NCI-H2196 (cell line): ENCODE measurements around the gene SPSB4.
A peak's percentile ranks its signal among the peaks of the same experiment; 100 is the strongest.
"Not testable (repeated sequence)": the region's sequence is repeated elsewhere in the genome, so short reads cannot be mapped to it uniquely, and the experiment has no call there.

Experiments used
- DNase-seq: peaks from one replicate; lab custom pipeline; 2025; ENCODE audit not compliant: unreplicated experiment; lab: John Stamatoyannopoulos, UW

The SPSB4 gene

DNA sequence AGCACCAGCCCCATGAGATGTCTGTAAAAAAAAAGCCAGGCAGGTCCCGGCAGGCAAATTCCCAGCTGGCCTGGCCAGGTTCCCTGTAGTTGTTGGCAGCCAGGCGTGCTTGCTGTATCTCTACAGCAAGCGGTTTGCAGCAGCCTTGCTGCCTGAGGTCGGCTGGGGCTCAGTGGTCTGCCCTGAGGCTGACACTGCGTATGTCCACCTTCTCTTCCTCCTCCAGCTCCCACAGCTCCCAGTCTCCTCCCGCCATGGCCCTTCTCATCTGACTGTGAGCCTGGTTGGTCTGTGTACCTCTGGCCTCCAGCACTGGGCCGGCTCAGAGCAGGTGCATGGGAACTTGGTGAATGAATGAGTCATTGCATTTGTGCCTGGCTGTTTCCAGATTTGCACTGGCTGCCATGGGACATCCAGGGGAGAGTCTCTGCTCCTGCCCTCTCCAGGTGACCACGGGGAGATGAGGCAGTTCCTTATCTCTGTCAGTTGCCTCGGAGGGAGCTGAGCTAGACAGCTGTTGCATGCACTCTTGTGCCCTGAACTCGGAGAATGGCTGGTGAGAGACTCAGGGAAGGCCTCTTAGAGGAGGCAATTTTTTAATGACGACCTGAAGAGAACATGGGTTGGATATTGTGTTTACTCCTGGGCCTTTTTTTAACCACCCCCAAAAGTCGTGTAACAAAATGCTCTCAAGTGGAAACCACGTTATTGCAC, 43.0 kb downstream of the SPSB4 start:
- DNase-seq: peak; percentile 43

DNA sequence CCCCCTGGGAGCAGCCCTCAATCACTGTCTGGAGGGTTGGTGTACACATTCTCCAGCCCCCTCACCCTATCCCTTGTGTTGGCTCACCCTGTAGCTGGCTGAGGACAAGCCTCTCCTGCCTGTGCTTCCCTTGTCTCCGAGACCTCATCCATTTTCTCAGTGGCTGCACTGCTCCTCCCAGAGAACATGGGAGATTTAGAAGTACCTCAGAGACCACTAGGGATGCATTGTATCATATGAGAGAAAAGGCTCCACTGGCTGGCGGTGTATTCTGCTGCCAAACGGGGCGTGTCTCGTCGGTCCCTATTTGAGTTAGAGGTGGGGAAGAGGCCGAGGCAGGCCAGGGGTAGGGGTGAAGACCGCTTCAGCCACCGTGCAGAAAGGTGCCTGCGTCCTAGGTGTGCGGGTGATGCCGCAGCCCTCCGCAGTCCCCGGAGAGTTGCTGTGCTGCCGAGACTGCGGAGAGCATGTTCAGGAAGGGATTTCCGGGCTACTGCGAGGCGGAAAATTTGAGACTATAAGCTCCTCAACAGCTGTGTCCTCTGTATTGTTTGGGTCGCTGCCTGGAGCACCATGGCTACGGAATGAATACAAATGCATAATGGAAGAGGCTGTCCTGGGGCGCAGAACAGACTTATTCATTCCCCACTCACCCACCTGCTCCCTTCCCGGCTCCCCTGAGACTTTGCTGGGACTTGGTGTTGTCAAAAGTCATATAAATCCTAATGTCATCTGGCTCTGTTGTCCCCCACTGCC, 43.8 kb downstream of the SPSB4 start:
- DNase-seq: no peak

DNA sequence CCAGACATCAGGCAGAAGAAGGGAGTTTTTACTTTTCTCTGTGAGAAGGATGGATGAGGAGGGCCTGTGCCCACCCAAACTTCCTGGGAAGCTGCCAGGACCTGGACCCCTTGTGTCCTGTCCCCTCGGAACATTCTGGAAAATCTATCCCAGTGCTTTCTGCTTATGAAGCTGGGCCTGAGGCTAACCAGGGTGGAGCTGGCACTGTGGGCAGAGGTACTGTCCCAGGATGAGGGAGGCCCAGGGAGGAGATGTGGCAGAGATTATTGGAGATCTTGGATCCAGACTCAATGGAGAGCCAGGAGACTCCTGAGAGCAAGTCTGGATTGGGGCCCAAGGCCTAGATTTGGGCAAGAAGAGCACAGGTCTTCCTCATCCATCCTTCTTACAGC, 44.4 kb downstream of the SPSB4 start:
- DNase-seq: no peak

DNA sequence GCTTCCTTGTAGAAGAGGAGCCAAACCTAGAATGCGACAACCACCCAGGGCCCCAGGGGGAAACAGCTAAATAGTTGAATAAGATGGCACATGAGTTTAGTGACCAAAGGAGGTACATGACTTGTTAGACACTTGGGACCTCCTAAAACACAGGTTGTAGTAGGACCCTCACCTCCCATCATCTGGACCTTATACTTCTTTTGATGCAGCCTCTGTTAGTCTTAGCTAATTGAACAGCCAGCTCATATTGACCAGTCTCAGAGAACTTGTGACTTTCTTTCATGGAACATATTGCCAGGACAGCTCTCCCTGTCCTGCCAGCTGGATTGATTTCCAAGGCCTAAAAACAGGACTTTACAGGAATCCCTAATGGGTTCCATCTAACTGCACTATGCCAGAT, 45.0 kb downstream of the SPSB4 start:
- DNase-seq: no peak

DNA sequence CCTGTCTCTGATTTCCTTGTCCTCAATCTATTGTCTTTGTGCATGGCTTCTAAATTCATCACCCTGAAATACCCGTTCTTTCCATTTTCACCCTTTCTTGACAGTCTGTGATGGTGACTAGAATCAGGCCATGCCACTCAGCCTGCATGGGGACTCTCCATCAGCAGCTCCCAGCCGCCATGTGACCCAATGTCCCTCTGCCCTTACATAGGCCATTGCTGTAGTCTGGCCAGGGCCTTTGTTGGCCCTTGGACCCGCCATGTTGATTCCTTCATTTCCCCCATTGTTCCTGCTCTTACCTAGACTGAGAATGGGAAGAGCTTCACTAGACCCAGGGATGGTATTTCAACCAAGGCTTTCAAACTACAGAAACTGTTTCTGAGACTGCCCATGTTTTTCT, 45.8 kb downstream of the SPSB4 start:
- DNase-seq: no peak

DNA sequence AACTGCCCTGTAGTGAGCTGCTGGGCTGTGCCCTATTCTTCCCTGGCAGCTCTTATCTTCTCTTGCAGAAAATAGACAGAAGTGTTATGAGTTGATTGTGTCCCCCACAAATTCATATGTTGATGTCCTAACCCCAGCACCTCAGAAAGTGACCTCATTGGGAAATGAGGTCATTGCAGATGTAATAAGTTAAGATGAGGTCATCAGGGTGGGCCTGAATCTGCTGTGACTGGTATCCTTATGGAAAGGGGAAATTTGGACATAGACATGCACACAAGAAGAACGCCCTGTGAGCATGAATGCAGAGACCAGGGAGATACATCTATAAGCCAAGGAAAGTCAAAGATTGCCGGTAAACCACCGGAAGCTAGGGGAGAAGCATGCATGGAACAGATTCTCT, 49.0 kb downstream of the SPSB4 start:
- no peak for DNase-seq

DNA sequence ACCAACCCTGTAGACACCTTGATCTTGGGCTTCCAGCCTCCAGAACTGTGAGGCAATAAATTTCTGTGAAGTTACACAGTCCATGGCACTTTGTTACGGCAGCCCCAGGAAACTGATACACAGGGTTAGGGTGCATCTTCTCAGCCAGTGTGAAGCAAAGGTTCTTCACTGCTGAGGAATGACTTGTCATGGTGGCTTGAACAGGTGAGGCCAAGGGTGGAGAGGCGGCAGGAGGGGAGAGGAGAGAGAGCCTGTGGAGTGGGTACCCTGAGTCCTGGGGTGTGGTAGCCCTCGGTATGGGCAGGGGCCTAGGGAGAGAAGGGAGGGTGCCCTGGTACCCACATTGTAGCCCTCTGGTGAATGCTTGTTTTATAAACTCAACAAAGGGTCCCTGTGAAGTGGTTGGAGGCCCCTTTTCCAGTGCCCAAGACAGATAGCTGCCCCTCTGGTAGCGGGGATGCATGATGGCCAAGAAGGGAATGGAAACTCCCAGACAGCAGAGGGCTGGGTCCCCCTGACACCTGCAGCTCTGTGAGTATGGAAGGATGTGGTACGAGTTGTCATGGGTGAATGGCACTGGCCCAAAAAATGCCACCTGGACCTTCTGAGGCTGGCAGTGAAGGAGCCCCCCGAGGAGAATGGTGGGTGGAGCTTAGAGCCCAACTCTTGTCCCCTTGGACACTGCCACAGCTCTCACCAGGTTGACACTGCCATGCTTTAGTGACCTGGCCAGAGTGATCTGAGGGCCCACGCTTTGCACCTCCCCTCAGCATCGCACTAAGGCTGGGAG, 49.6 kb downstream of the SPSB4 start:
- DNase-seq: no peak

DNA sequence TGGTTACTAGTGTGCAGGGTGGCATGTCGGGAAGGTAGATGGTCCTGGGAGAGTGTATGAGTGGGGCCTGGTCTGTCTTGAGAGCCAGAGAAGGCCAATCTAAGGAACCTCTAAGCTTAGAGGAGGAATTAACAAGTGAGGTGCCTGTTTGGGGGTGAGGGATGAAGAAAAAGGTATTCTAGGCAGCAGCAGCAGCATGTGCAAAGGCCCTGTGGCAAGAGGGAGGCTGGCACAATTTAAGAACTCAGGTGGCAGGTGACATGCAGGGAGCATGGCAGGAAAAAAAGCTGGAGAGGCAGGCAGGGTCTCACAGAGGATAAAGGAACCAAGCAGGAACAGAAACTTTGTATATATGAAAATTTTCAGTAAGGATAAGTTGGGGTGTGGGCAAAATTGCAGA, 51.2 kb downstream of the SPSB4 start:
- no peak for DNase-seq

DNA sequence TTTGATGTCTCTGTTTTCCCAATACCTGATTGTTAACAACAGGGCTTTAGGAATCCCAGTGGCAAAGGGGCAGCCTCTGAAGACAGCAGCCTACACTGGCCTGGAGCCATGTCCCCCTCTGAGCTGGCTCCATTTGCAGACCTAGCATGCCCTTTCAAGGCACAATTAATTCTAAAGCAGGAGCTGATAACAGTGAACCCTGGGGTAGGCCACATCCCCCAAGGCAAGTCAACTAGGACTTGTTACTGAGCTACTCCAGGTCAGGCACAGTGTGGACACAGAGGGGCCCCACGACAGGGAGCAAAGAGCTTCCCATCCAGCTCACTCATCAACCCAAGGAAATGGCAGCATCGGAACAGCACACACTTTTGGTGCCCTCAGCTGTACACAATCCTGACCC, 51.9 kb downstream of the SPSB4 start:
- no peak for DNase-seq

DNA sequence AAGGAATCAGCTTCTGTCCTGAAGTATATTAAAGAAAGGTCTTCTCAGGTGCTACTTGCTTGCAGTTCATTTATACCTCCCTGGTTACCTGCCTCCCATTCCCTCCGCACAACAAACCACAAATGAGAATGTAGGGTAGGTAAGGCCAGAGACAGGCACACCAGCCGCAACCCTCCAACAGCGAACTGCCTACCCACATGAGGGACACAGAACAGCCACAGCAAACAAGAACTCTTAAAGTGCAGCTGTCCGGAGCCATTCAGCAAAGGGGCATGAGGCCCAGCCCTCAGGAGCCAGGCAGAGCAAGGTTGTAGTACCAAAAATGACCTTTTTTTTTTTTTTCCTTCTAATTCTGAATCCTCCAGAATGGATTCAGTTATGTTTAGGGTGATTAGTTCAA, 52.4 kb downstream of the SPSB4 start:
- DNase-seq: no peak

DNA sequence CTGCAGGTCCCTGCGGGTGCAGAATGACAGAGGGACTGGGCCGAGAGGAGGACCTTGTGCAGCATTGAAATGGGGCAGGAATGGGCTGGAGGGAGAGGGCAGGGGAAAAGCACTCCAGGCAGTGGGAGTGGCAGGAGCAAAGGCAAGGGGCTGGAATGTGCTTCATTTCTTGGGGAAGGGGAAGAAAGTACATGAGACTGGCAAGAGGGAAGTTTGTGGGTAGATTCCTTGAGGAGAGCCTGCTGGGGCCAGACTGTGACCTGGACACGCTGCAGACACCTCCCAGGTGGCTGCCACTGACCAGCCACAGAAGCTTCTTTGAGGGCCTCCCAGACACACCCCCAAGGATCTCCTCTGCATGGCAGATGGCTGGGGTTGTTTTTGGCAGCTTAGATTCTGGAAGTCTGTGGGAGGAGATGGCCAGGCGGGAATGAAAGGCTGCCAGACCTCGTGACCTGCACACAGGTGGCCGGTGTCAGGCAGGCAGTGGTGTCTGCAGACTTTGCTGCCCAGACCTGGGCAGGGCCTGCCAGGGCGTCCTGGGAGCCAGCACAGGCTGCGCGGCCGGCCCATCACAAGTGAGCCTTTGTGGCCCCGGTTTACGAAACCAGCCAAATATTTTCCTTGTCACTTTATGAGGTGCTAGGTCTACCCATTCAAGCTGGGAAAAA, 53.1 kb downstream of the SPSB4 start:
- DNase-seq: peak; percentile 24

DNA sequence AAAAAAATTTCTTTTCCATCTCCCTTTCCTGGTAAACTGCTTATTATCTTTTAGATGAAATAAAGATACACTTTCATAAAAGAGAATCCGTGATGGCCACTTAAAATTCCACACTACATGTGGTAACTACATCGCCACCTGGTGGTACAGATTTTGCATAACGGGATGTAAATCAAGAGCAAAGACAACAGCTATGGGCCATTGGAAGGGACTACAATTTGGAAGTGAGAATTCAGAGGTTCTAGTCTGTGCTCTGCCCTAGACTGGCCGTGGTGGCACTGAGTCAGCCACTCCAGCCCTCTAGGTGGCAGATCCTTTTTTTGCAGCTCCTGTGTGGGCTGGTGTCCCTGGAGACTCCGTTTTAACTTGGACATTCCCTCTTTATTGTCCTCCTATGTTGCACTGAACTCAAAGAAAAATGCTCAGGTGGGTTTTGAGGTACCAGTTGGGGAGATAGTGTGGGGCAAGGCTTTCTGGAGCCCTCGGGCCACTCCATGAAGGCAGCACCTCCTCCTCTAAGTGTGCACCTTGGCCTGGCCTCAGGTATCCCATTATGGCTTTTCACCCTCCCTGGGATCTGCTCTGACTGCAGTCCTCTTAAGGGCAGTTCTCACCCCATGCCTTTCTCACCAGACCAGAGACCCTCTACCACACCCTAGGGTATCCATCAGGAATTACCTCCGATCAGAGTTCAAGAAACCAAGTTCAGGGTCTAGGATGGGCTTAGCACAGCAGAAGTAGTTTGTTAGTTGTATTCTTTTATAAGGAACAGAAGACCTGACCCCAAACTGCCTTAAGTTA, 54.9 kb downstream of the SPSB4 start:
- DNase-seq: peak; percentile 94

DNA sequence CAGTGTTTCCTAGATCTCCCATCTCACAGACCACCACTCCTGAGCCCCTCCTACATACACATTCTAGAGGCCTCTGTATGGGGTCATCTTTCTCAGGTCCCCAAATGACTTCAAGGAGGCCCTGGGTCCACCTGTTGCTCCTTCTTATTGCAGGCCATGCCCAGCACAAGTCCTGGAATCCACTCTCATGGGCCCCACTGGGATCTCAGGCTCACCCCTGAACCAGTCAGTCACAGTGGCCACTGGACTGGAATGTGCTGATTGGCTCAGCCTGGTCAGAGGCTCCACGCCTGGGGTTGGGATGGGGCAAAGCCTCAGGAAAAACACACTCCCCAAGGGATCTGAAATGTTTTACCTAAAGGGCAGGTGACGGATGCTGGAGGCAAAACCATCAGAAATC, 55.7 kb downstream of the SPSB4 start:
- no peak for DNase-seq

DNA sequence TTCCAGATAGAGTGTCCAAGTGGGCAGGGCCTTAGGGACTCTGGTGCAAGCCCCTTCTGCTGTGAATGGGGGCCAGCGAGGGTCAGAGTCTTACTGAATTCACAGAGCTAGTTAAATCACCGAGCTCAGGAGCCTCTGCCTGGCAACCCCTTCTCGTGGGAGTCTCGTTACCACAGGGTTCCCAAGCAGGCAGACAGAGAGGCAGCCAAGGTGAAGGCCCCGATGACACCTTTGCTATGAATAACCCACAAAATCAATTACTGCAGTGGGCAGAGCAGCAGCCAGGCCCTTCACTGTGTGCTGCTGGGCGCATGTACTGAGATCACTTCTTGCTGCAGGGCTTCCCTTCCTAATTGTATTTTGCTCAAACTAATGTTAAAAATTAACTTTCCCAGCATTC, 56.9 kb downstream of the SPSB4 start:
- no peak for DNase-seq

DNA sequence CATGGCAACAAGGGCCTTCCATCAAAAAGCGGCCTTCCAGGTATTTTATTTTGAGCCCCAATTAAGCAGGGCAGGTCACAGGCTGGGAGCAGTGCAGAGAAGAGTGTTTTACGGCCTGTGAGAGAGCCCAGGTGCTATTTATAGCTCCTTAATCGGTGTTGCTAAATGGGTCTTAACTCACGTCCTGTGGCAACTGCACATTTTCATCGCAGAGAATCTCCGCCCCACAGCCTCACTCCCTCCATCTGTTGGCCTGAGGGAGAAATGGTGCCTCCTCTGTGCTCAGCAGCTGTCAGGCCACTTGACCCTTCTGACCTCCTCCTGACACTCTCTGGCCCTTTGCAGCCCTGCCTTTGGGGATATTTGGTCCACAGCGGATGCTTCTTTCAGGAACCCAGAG, 58.6 kb downstream of the SPSB4 start:
- DNase-seq: no peak

DNA sequence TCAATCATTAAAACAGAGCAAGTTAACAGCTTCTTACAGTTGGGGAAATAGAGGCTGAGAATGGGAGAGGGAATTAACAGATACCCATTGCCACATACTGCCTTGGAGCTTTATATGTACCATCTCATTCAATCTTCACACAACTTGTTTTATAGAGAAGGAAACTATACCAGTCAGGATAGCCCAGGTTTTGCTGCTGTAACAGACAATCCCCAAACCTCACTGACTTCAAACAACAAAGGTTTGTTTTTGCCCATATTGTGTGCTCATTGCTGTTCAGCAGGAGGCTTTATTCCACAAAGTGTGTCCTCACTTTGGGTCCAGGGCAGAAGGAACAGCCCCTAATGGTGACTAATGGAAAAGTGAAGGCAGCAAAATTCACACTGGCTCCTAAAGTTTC, 59.2 kb downstream of the SPSB4 start:
- DNase-seq: no peak

DNA sequence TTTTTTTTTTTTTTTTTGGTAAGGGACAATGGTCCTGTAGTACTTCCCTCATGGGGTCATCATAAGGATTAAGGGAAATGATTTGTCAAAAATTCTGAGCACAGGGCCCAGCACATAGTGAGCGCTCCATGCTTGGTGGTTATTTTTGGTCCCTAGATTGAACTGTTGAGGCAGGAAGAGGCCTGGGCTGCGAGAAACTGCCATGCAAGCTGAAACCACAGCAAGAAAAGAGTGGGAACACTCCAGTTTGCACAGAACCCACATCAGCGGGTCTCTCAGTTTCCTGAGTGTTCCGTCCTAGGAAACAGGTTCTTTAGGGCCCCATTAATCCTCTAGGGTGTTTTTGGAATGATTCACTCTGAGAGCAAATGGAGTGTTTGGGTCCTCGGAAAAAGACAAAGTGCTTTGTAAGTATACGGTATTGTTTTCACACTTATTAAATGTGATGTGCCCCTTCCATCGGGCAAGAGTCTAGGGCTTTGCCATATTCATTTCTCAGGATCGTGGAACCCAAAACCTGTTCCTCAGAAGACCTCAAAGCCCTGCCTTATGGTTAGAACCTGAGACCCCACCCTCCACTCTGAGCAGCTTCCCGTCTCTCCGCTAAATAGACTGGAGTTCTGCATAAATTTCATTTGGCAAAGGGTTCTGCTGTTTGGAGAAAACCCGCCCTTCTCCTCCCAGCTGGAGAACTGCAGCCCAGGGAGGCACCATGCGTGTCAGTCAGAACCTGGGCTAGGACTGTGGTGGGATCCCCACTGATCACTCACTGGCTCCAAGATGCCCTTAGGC, 60.4 kb downstream of the SPSB4 start:
- no peak for DNase-seq

DNA sequence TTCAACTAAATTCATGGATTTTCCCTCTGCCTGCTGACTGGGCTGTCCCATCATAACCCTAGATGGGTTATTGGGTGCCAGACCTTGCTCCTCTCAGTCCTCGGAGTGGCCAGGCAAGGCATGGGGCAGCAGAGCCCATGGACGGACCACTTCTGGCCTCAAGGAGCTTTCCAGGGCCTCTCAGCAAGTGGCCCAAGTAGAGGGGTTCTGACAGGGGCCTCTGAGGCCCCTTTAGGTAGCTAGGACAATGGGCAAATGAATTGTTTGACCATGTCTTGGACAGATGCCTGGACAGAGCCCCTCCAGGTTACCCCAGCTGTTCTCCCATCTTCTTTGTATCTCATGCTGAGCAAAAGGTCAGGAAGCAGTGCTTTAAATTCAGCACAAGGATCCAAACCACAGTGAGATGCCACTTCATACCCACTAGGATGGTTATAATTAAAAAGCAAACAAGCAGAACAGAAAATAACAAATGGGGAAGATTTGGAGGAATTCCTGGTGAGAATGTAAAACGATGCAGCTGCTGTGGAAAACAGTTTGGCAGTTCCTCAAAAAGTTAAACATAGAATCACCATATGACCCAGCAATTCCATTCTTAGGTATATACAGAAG, 61.6 kb downstream of the SPSB4 start:
- DNase-seq: no peak

DNA sequence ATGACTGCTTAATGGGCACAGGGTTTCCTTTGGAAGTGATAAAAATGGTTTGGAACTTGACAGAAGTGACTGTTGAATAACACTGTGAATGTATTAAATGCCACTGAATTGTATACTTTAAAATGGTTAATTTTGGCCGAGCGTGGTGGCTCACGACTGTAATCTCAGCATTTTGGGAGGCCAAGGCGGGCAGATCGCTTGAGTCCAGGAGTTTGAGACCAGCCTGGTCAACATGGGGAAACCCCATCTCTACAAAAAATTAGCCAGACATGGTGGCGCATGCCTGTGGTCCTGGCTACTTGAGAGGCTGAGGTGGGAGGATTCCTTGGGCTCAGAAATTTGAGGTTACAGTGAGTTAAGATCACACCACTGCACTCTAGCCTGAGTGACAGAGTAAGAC, 62.5 kb downstream of the SPSB4 start:
- DNase-seq: not testable (repeated sequence)
